Gastrocnemius medialis (tissue), 4 donors: Measurements from ENCODE around the gene TPO. TPM values are rescaled to one million over a fixed set of nuclear protein-coding genes. Genes with fewer than 3 reads are reported as not detected.
"Not testable (repeated sequence)": the region's sequence is repeated elsewhere in the genome, so short reads cannot be mapped to it uniquely, and the experiment has no call there.

Experiments
- ATAC-seq, 2 donors: fragments of 150-250 bp; one replicate each; pipeline ENCODE4 v1.9.1; 2016
- DNase-seq, 2 donors: peaks; one replicate each; pipeline ENCODE4 v3.0.0-alpha.2; 2019
- H3K27ac ChIP-seq, 4 donors: fragments of 200-600 bp; sonication (generic); 1 replicate in 1 of 4; 2 replicates in 3 of 4; pipeline ENCODE4 v1.5.1; 2016 to 2018; ENCODE audit warnings: mild to moderate bottlenecking in 2 of 4, moderate library complexity in 1 of 4
- H3K27me3 ChIP-seq, 3 donors: fragments of 200-600 bp; sonication (generic) in 2 of 3; 1 replicate in 1 of 3; 2 replicates in 2 of 3; pipeline versions ENCODE4 v1.5.1 to v1.6.0; 2016 to 2019; ENCODE audit warnings: mild to moderate bottlenecking in 1 of 3, moderate library complexity in 1 of 3
- H3K36me3 ChIP-seq, 2 donors: fragments of 200-600 bp; sonication (generic) in 1 of 2; one replicate each; pipeline ENCODE4 v1.5.1; 2017 to 2018
- H3K4me1 ChIP-seq, 2 donors: fragments of 200-600 bp; sonication (generic) in 1 of 2; one replicate each; pipeline ENCODE4 v1.5.1; 2016 to 2017; ENCODE audit warnings: mild to moderate bottlenecking in 2 of 2
- H3K4me3 ChIP-seq, 4 donors: fragments of 200-600 bp; sonication (generic) in 3 of 4; 1 replicate in 1 of 4; 2 replicates in 3 of 4; pipeline ENCODE4 v1.5.1; 2016 to 2019; ENCODE audit warnings: mild to moderate bottlenecking in 2 of 4
- H3K9me3 ChIP-seq, 3 donors: fragments of 200-600 bp; sonication (generic) in 2 of 3; 1 replicate in 1 of 3; 2 replicates in 2 of 3; pipeline ENCODE4 v1.5.1; 2016 to 2019
- POLR2A ChIP-seq, 2 donors: fragments of 450-650 bp; IDR thresholded peaks; one replicate each; pipeline ENCODE4 v1.6.1; 2017; ENCODE audit warnings: antibody characterized with exemption in 2 of 2, mild to moderate bottlenecking in 2 of 2, moderate library complexity in 2 of 2
- in situ Hi-C, 4 donors: fragments of 200-750 bp; cut with MboI; loops; one replicate each; pipeline versions ENCODE4 v1.15.0 to v1.8.0; 2017; ENCODE audit warnings: low sequenced_read_pairs in 4 of 4
- intact Hi-C: fragments of 100-400 bp; cut with DNase I; formaldehyde crosslinking; loops from one replicate; pipeline ENCODE4 v1.15.1; 2023; ENCODE audit warnings: low total_unique reads
- total RNA-seq, 4 donors: library from RNA; depleted of rRNA; stranded (reverse); fragments of >200 nt; gene quantifications; one replicate each; pipeline versions ENCODE4 v1.1.0 to v1.2.3, GENCODE V29; 2016
- TF ChIP-seq, protein P1 (sequence below), 5 experiments: fragments of 450-650 bp in 3 of 5; fragments of 200-600 bp in 2 of 5; sonication (generic) in 2 of 5; IDR thresholded peaks in 4 of 5; conservative IDR thresholded peaks in 1 of 5; 1 replicate in 4 of 5; 2 replicates in 1 of 5; pipeline ENCODE4 v1.5.1; 2016 to 2019; ENCODE audit warnings: antibody characterized with exemption in 5 of 5, mild to moderate bottlenecking in 3 of 5, moderate library complexity in 3 of 5

Gene TPO
- total RNA-seq, 4 donors from 2014 or later: 3.3 to 11.6 (median 5.3) TPM

DNA sequence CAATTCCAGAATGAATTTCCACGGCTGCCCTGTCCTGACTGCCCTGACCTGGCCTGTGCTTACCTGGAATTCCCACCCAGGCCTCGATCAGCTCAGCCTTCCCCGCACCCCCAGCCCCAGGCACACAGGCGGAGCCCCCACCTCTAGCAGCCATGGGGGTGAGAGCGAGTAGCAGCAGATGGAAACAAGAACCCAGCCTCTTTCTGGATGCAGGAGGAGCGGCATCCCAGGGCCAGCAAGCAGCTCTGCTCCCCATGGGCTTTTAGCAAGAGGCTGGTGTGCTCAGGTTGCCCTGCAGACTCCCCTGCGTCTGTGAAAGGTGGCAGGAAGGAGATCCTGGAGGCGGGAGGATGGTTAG, 101.8 kb downstream of the TPO start:
- in situ Hi-C loops (no loop called here), intact Hi-C loops (no loop called here)
- TF ChIP-seq POLR2A (IDR thresholded peaks at IDR 0.05): no peak
- TF ChIP-seq, protein P1, sequence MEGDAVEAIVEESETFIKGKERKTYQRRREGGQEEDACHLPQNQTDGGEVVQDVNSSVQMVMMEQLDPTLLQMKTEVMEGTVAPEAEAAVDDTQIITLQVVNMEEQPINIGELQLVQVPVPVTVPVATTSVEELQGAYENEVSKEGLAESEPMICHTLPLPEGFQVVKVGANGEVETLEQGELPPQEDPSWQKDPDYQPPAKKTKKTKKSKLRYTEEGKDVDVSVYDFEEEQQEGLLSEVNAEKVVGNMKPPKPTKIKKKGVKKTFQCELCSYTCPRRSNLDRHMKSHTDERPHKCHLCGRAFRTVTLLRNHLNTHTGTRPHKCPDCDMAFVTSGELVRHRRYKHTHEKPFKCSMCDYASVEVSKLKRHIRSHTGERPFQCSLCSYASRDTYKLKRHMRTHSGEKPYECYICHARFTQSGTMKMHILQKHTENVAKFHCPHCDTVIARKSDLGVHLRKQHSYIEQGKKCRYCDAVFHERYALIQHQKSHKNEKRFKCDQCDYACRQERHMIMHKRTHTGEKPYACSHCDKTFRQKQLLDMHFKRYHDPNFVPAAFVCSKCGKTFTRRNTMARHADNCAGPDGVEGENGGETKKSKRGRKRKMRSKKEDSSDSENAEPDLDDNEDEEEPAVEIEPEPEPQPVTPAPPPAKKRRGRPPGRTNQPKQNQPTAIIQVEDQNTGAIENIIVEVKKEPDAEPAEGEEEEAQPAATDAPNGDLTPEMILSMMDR (IDR thresholded peaks at IDR 0.05 in 4 of 5, conservative IDR thresholded peaks at IDR 0.05 in 1 of 5): no peak
- ATAC-seq (no peak), DNase-seq (no peak)
- Histone ChIP-seq H3K4me1 (no peaks in the 10 kb centered on the region), H3K36me3 (no peaks in the 10 kb centered on the region), H3K27me3 (no peaks in the 10 kb centered on the region), H3K27ac (no peak overlapping the region), H3K9me3 (no peaks in the 10 kb centered on the region), H3K4me3 (no peak overlapping the region)

GRCh38 chr2:1515986-1516797, 102.9 kb downstream of the TPO start:
- Histone ChIP-seq H3K9me3 (no peaks in the 10 kb centered on the region), H3K4me1 (no peaks in the 10 kb centered on the region), H3K4me3 (no peak overlapping the region), H3K27me3 (no peaks in the 10 kb centered on the region), H3K36me3 (no peaks in the 10 kb centered on the region), H3K27ac (no peak overlapping the region)
- intact Hi-C loops (no loop called here), in situ Hi-C loops (no loop called here)
- no peak for ATAC-seq
- DNase-seq: no peak
- TF ChIP-seq, protein P1 (IDR thresholded peaks at IDR 0.05 in 4 of 5, conservative IDR thresholded peaks at IDR 0.05 in 1 of 5): no peak
- TF ChIP-seq POLR2A (IDR thresholded peaks at IDR 0.05): no peak

DNA sequence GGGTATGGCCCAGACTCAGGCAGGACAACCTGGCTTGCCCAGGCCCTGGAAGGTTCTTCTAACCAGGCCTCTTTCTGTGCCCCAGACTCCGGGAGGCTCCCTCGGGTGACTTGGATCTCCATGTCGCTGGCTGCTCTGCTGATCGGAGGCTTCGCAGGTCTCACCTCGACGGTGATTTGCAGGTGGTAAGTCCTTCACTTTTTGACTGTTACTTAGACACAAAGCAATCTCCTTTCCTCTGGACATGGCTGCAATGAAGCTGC, 103.5 kb downstream of the TPO start:
- intact Hi-C loops: no loop called here
- Histone ChIP-seq H3K9me3 (no peaks in the 10 kb centered on the region), H3K4me3 (no peak overlapping the region), H3K4me1 (no peaks in the 10 kb centered on the region), H3K36me3 (no peaks in the 10 kb centered on the region), H3K27ac (no peak overlapping the region), H3K27me3 (no peaks in the 10 kb centered on the region)
- in situ Hi-C loops: no loop called here
- ATAC-seq (no peak), DNase-seq (no peak)
- TF ChIP-seq, protein P1 (IDR thresholded peaks at IDR 0.05 in 4 of 5, conservative IDR thresholded peaks at IDR 0.05 in 1 of 5): no peak
- no peak for TF ChIP-seq POLR2A (IDR thresholded peaks at IDR 0.05)

- H3K36me3 ChIP-seq, ATAC-seq, H3K4me3 ChIP-seq, H3K4me1 ChIP-seq, DNase-seq, H3K27me3 ChIP-seq, in situ Hi-C loops, H3K27ac ChIP-seq, intact Hi-C loops, H3K9me3 ChIP-seq: not testable (repeated sequence)
Observed at GRCh38 chr2:1517291-1517690, 104.0 kb downstream of the TPO start.

- H3K27ac ChIP-seq: no peak overlapping the region
Observed at GRCh38 chr2:1517786-1518185, 104.5 kb downstream of the TPO start.

More at GRCh38 chr2:1517786-1518185, 104.5 kb downstream of the TPO start:
- intact Hi-C loops: no loop called here
- TF ChIP-seq POLR2A (IDR thresholded peaks at IDR 0.05): no peak
- TF ChIP-seq, protein P1 (IDR thresholded peaks at IDR 0.05 in 4 of 5, conservative IDR thresholded peaks at IDR 0.05 in 1 of 5): no peak
- no peak overlapping the region for H3K4me3 ChIP-seq
- no peak for ATAC-seq
- H3K4me1 ChIP-seq: no peaks in the 10 kb centered on the region
- no peaks in the 10 kb centered on the region for H3K27me3 ChIP-seq
- no peaks in the 10 kb centered on the region for H3K9me3 ChIP-seq
- no peaks in the 10 kb centered on the region for H3K36me3 ChIP-seq
- in situ Hi-C loops: no loop called here
- DNase-seq: no peak
